ENCODE measurements around the gene INPP5J. TPM values are rescaled to one million over a fixed set of nuclear protein-coding genes. Genes with fewer than 3 reads are reported as not detected.

The INPP5J gene
- total and polyA plus RNA-seq, 9 of the 15 experiments (the other 6 are each of a cell fraction or from before 2014, with no cell fraction given): 0.10 to 6.3 (median 4.8) TPM

- in situ Hi-C loops (cut with MboI): no loop called here
- Histone ChIP-seq H3K9ac (ENCODE audit: insufficient read depth in 1 of 2, low read depth in 2 of 2, low read length in 2 of 2) (no peak overlapping the region), H3K4me1 (replicated peaks in 1 of 2; ENCODE audit: control insufficient read depth in 2 of 2, insufficient read depth in 2 of 2, low read length in 2 of 2) (peaks cover 10 to 22% of the 10 kb centered on the region in 2 experiments; a peak in 4 of 5 replicates), H3K36me3 (ENCODE audit: control insufficient read depth, insufficient read depth, low read length) (no peaks in the 10 kb centered on the region), H3K9me1 (ENCODE audit: control insufficient read depth, insufficient read depth, low read length) (no peaks in the 10 kb centered on the region), H4K20me1 (replicated peaks; ENCODE audit: control insufficient read depth, insufficient read depth, low read length) (no peaks in the 10 kb centered on the region), H3K9me3 (replicated peaks; ENCODE audit: control insufficient read depth, insufficient read depth, low read depth, low read length) (no peaks in the 10 kb centered on the region), H3K4me3 (no peak overlapping the region), H3K79me2 (ENCODE audit: control insufficient read depth, insufficient read depth, low read length) (peaks cover 2% of the 10 kb centered on the region; the same call in 1 of the 3 replicates), H2AFZ (ENCODE audit: low read depth, low read length) (no peak overlapping the region), H3K27ac (ENCODE audit: extremely low read depth, low read depth, low read length) (no peak overlapping the region), H3K27me3 (ENCODE audit: control insufficient read depth in 2 of 2, insufficient read depth in 2 of 2, low read length in 2 of 2) (no peaks in the 10 kb centered on the region), H3K4me2 (ENCODE audit: insufficient read depth, low read length) (no peak overlapping the region)
- TF ChIP-seq PHF8 (IDR thresholded peaks at IDR 0.05; ENCODE audit: borderline replicate concordance, low read length): no peak
- TF ChIP-seq BHLHE40 (IDR thresholded peaks at IDR 0.05; ENCODE audit: low read length): no peak
- TF ChIP-seq ZFX (CRISPR knock-in tag; IDR thresholded peaks at IDR 0.05): no peak
- no peak for TF ChIP-seq HNRNPK (IDR thresholded peaks at IDR 0.05; ENCODE audit: low read depth, low read length, poor library complexity, severe bottlenecking)
- TF ChIP-seq ELK3 (CRISPR knock-in tag; IDR thresholded peaks at IDR 0.05): no peak
- no peak for TF ChIP-seq HOXB6 (CRISPR knock-in tag; IDR thresholded peaks at IDR 0.05; ENCODE audit: borderline replicate concordance)
- TF ChIP-seq SP2 (IDR thresholded peaks at IDR 0.05; ENCODE audit: extremely low read depth, low read depth, low read length, poor library complexity, severe bottlenecking): no peak
- TF ChIP-seq ZNF384 (IDR thresholded peaks at IDR 0.05; ENCODE audit: low read depth, low read length): no peak
- no peak for TF ChIP-seq NFATC3 (IDR thresholded peaks at IDR 0.05)
- TF ChIP-seq PRPF4 (IDR thresholded peaks at IDR 0.05; ENCODE audit: insufficient read depth, low read depth, low read length, poor library complexity, severe bottlenecking): no peak
- TF ChIP-seq ZNF583 (CRISPR knock-in tag; IDR thresholded peaks at IDR 0.05): no peak
- no peak for TF ChIP-seq MIER1 (IDR thresholded peaks at IDR 0.05; ENCODE audit: low read depth)
- no peak for TF ChIP-seq ZNF184 (CRISPR knock-in tag; IDR thresholded peaks at IDR 0.05)
- TF ChIP-seq RFX5 (IDR thresholded peaks at IDR 0.05; ENCODE audit: low read depth, low read length): no peak
- no peak for TF ChIP-seq MYBL2 (IDR thresholded peaks at IDR 0.05; ENCODE audit: low read depth)
- TF ChIP-seq MYBL2 (CRISPR knock-in tag; IDR thresholded peaks at IDR 0.05; ENCODE audit: borderline replicate concordance): no peak
- no peak for TF ChIP-seq FOXO4 (CRISPR knock-in tag; IDR thresholded peaks at IDR 0.05)
- no peak for TF ChIP-seq ZNF324 (CRISPR knock-in tag; IDR thresholded peaks at IDR 0.05)
- no peak for TF ChIP-seq E2F8 (IDR thresholded peaks at IDR 0.05; ENCODE audit: low read depth, partially characterized antibody)
- TF ChIP-seq NR3C1 (CRISPR knock-in tag; IDR thresholded peaks at IDR 0.05): no peak
- WGBS (ENCODE audit: insufficient coverage, low coverage, missing lambda C conversion rate): 80% methylated on average over 5 of the region's 6 CpGs
- CTCF ChIA-PET (ENCODE audit: low intra/inter-chr PET ratio): no interaction called here
- FAIRE-seq (no peak), DNase-seq (ENCODE audit: extremely low read depth in 1 of 4, low spot score in 3 of 4) (no peak), ATAC-seq (no peak)
- no TSS peak for BruUV-seq (replicated peaks)
- POLR2A ChIA-PET: interaction anchor here (1.0 kb wide), 1 partner anchor 14 kb away, joined by 3 read pairs; no protein-coding TSS in a partner anchor
- intact Hi-C loops (cut with micrococcal nuclease): no loop called here
These were observed 45.1 kb upstream of the INPP5J start for GRCh38 chr22:31077681-31078080.
